ENCODE data around the gene TMEM39B. TPM values are rescaled to one million over a fixed set of nuclear protein-coding genes. Genes with fewer than 3 reads are reported as not detected.

TMEM39B gene
- total and polyA plus RNA-seq, 2 of the 4 experiments (the other 2 are of a cell fraction): 6.5 to 28.7 TPM

- Histone ChIP-seq H2AK5ac (ENCODE audit: low read depth, low read length) (no peak overlapping the region), H3K18ac (ENCODE audit: low read depth, low read length) (no peak overlapping the region), H2BK15ac (ENCODE audit: low read depth, low read length) (no peak overlapping the region), H2BK5ac (ENCODE audit: low read depth, low read length, poor library complexity, severe bottlenecking) (no peak overlapping the region), H4K5ac (ENCODE audit: low read depth, low read length) (no peak overlapping the region), H3K36me3 (ENCODE audit: control insufficient read depth, insufficient read depth, low read length) (peaks cover 43% of the 10 kb centered on the region), H2BK120ac (ENCODE audit: low read depth, low read length) (no peak overlapping the region), H3K14ac (replicated peaks; ENCODE audit: low read depth, low read length) (no peak overlapping the region), H3K56ac (ENCODE audit: extremely low read depth, insufficient read depth, low read length) (no peak overlapping the region), H3K9ac (ENCODE audit: low read depth, low read length) (no peak overlapping the region), H3K27me3 (ENCODE audit: control insufficient read depth, insufficient read depth, low read length) (no peaks in the 10 kb centered on the region), H3K27ac (ENCODE audit: insufficient read depth, low read length) (no peak overlapping the region), H3K23ac (ENCODE audit: low read depth, low read length) (no peak overlapping the region), H2AFZ (replicated peaks; ENCODE audit: low read length, poor library complexity) (no peak overlapping the region), H3K4ac (ENCODE audit: low read depth, low read length) (no peak overlapping the region), H3K4me3 (ENCODE audit: insufficient read depth, low read depth, low read length) (no peak overlapping the region), H3K9me1 (ENCODE audit: insufficient read depth, low read length) (peaks cover 12% of the 10 kb centered on the region; the same call in 1 of the 2 replicates), H3K4me2 (ENCODE audit: low read depth, low read length) (no peak overlapping the region), H4K91ac (ENCODE audit: insufficient read depth, low read depth, low read length) (no peak overlapping the region), H2AK9ac (replicated peaks; ENCODE audit: low read depth, low read length, poor library complexity) (no peak overlapping the region), H3K9me3 (ENCODE audit: control insufficient read depth, insufficient read depth, low read length) (no peaks in the 10 kb centered on the region), H4K8ac (ENCODE audit: low read depth in 2 of 2, low read length in 2 of 2) (no peak overlapping the region), H2BK20ac (ENCODE audit: low read depth, low read length) (no peak overlapping the region), H4K20me1 (ENCODE audit: insufficient read depth, low read length) (no peaks in the 10 kb centered on the region), H3K4me1 (ENCODE audit: control insufficient read depth, insufficient read depth, low read length) (no peaks in the 10 kb centered on the region), H3K79me1 (ENCODE audit: low read depth in 1 of 2, low read length in 2 of 2) (peaks cover 1 to 15% of the 10 kb centered on the region in 2 experiments; a peak in 3 of 4 replicates)
- dilution Hi-C loops (cut with HindIII; ENCODE audit: low sequenced_read_pairs, unreplicated experiment) (no loop called here), intact Hi-C loops (cut with micrococcal nuclease) (no loop called here), in situ Hi-C loops (cut with MboI; ENCODE audit: low sequenced_read_pairs) (no loop called here)
- ChIA-PET CTCF (interaction anchor here (1.7 kb wide), 1 partner anchor 17 kb away, joined by 4 read pairs; the partner anchor contains the start of gene KPNA6), POLR2A (ENCODE audit: unreplicated experiment) (no interaction called here)
- DNase-seq (no peak), ATAC-seq (ENCODE audit: low read depth) (no peak)
- TF ChIP-seq CHD1 (IDR thresholded peaks at IDR 0.05; ENCODE audit: low read depth, low read length) (no peak), NFE2L2 (IDR thresholded peaks at IDR 0.05; ENCODE audit: low read depth, low read length) (no peak), FOS (IDR thresholded peaks at IDR 0.05; ENCODE audit: low read depth, low read length) (no peak), SMC3 (IDR thresholded peaks at IDR 0.05; ENCODE audit: low read depth, low read length) (no peak), MAZ (IDR thresholded peaks at IDR 0.05; ENCODE audit: borderline replicate concordance, low read depth, low read length) (no peak), RCOR1 (IDR thresholded peaks at IDR 0.05; ENCODE audit: insufficient replicate concordance, low read length) (no peak), CTCF (conservative IDR thresholded peaks at IDR 0.05; ENCODE audit: low read depth, low read length) (no peak)
- no CpG with 5 or more reads among the region's 8 CpGs for WGBS, 2 experiments (ENCODE audit: extremely low coverage in 2 of 2, insufficient read length in 1 of 2)
- no TSS peak for BruUV-seq (replicated peaks)
Measured at GRCh38 chr1:32091176-32091575, 18.4 kb downstream of the TMEM39B start.

All from IMR-90 (cell line).